ENCODE results near the gene SMIM9.
A peak's percentile ranks its signal among the peaks of the same experiment; 100 is the strongest.
"Not testable (repeated sequence)": the region's sequence is repeated elsewhere in the genome, so short reads cannot be mapped to it uniquely, and the experiment has no call there.

The SMIM9 gene

DNA sequence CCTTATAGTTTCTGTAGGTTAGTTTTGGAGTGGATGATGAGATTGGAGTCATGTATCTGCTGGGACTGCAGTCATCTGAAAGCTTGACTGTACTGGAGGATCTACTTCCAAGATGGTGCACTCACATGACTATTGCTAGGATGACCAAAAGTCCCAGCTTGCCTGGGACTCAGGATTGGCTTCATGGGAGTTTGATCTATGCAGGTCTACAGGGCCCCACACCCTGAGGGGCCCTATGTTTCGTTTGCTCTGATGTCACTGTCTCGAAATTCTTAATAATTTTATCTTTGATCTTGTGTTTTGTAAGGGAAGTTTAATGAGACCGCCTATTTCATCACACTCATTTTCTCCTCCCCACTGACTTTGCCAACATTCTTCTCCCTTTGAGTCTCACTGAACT lies at the start of gene SMIM9:
SMIM9 (minus strand) TSS at position 101 of the 400 bp plus-strand sequence. CDS start 3,806 bp downstream, outside the sequence.
- DNase-seq (ENCODE audit: low spot score) = no peak

DNA sequence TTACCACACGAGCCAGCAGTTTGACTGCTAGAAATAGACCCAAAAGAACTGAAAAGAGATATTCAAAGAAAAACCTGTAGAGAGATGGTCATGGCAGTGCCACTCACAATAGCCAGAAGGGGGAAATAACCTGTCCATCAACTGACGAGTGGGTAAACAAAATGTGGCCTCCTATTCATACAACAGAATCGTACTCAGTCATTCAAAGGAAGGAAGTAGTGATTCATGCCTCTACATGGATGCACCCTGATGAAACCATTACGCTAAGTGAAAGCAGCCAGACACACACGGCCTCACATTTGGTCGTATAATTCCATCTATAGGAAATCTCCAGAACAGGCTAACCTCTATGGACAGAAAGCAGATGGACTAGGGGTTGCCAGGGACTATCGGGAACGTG lies 49.6 kb upstream of the SMIM9 start:
- not testable (repeated sequence) for DNase-seq (ENCODE audit: low spot score)

- DNase-seq (ENCODE audit: low spot score) = no peak
These were observed 38.9 kb upstream of the SMIM9 start for GRCh38 chrX:154873329-154873728.

DNA sequence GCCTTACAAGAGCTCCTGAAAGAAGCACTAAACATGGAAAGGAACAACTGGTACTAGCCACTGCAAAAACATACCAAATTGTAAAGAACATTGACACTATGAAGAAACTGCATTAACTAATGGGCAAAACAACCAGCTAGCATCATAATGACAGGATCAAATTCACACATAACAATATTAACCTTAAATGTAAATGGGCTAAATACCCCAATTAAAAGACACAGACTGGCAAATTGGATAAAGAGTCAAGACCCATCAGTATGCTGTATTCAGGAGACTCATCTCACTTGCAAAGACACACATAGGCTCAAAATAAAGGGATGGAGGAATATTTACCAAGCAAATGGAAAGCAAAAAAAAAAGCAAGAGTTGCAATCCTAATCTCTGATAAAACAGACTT lies 34.1 kb upstream of the SMIM9 start:
- not testable (repeated sequence) for DNase-seq (ENCODE audit: low spot score)

- DNase-seq (ENCODE audit: low spot score) = no peak
These were observed 20.8 kb upstream of the SMIM9 start for GRCh38 chrX:154855256-154855655.

DNA sequence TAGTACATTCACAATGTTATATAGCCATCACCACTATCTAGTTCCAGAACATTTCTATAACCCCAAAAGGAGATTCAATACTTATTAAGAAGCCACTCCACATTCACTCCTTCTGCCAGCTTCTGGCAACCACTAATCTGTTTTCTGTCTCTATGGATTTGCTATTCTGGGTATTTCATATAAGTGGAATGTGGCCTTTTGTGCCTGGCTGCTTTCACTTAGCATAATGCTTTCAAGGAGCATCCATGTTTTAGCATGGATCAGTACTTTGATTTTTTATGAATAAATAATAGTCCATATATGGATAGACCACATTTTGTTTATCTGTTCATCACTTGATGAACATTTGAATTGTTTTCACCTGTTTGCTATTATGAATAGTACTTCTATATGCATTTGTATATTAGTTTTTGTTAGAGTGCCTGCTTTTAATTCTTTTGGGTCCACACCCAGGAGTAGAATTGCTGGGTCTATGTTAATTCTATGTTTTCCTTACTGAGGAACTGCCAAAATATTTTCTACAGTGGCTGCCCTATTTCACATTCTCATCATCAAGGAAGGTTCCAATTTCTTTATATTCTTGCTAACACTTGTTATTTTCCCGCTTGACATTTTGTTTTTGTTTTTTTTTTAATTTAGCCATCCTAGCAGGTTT lies 16.6 kb upstream of the SMIM9 start:
- no peak for DNase-seq (ENCODE audit: low spot score)

- DNase-seq (ENCODE audit: low spot score) = peak; percentile 9
These were observed 6.4 kb upstream of the SMIM9 start for GRCh38 chrX:154840856-154841255.

DNA sequence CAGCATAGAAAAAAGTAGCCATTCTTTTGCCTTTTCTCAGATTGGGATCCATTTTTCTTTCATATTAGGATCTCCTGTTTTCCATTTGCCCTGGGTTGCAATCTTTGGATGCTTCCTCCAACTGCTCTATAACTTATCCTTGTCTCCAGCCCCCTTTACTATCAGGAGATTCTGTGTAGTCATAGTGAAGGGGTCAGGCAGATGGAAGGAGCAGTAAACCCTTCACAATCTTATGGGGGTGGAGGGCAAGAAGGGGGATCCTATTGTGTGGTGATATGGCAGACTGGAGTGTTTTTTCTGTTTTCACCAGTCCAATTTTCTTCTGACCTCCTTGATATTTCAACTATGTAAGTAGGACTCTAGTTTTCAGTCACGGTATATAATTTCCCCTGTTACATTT lies 1.7 kb upstream of the SMIM9 start:
- DNase-seq (ENCODE audit: low spot score) = no peak

DNA sequence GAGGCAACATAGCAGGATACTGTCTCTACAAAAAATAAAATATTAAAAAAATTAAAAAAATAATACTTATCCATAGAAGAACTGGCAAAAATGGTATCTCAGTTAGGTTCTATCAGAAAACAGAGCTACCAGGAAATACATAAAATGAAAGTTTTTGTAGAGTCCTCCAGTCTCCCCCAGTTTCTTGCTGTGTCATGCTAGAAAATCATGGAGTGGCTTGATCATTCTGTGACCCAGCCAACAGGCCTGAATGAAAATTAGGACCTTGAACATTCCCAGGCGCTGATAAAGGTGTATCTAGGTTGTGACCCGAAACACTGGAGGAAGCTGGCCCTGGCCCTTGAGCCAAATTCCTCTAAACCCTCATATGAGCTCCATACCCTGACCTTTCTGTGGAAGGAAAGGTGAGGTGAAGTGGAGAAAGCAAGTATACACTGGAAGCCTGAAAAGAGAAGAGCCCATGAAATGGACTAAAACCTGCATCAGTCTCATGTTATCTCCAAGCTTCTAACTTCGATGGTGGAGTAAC lies 652 bp downstream of the SMIM9 start:
- DNase-seq (ENCODE audit: low spot score) = no peak

GRCh38 chrX:154829926-154830442 lies 4.5 kb downstream of the SMIM9 start:
- DNase-seq (ENCODE audit: low spot score) = no peak

- DNase-seq (ENCODE audit: low spot score) = no peak
These were observed 5.3 kb downstream of the SMIM9 start for GRCh38 chrX:154829134-154829533.

- no peak for DNase-seq (ENCODE audit: low spot score)
These were observed 6.5 kb downstream of the SMIM9 start for GRCh38 chrX:154828016-154828408.

DNA sequence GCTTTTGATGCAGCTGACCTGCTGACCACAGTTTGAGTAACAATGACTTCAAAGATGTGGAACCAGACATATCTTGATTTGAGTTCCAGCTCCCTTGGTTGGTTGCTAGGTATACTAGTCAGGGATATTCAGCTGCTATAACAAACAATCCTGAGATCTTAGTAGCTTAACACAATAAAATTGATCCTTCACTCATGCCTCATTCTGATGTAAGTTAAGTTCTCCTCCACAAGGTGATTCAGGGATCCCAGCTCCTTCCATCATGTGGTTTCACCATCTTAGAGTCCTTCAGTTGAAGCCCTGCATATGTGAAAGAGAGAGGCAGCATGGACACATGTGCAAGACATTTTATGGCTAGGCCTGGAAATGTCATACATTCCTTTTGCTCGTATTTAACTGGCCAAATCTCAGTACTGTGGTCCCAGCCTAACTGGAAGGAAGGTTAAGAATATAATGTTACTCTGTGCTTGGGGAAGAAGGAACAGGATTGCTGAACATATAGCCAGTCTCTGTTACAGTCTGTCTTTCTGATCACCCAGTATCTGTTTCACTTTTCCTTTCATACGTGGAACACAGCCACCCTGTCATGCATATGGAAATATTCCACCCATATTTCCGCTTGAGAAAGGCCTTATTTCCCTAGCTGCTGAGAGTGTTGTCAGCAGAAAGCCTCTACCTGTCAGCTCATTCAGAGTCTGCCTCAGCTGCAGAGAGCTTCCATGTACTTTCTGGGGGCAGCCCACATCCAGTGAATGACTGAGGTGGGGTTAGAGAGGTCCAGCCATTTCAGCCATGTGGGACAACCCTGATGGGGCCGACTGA lies 7.1 kb downstream of the SMIM9 start:
- no peak for DNase-seq (ENCODE audit: low spot score)

- DNase-seq (ENCODE audit: low spot score) = not testable (repeated sequence)
These were observed 8.9 kb downstream of the SMIM9 start for GRCh38 chrX:154825586-154825985.

DNA sequence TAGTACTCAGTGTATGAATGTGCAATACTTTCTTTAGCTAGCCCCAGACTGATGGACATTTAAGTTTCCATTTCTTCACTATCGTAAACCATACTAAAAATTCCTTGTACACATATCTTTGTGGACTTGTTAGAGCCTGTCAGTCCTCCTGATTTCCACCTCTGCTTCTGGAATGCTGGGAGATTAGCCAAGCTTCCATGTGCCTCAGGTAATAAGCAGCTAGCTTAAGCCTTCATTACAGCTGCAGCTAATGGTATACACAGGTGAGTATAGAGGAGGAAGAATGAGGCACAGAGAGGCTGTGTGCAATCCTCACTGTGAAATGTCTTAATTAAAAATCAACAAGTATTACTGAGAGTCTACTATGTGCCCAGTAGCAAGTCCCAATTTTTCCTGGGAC lies 9.8 kb downstream of the SMIM9 start:
- DNase-seq (ENCODE audit: low spot score) = no peak

DNA sequence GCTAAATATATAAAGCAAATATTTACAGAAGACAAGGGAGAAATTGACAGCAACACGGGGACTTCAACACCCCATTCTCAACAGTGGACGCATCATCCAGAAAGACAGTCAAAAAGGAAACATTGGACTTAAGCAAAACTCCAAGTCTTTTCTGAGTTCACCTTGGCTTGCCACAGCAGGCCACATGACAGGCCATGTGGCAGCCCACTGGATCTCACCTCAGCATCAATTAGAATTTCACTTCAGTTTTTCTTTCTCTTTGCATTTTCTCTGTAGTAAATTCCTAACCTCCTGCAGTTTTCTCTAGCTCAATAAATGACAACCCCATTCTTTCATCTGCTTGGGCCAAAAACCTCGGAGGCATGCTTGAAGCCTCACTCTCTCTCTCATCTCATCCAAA lies 12.4 kb downstream of the SMIM9 start:
- no peak for DNase-seq (ENCODE audit: low spot score)

GRCh38 chrX:154821523-154821922 lies 12.9 kb downstream of the SMIM9 start:
- DNase-seq (ENCODE audit: low spot score) = no peak

DNA sequence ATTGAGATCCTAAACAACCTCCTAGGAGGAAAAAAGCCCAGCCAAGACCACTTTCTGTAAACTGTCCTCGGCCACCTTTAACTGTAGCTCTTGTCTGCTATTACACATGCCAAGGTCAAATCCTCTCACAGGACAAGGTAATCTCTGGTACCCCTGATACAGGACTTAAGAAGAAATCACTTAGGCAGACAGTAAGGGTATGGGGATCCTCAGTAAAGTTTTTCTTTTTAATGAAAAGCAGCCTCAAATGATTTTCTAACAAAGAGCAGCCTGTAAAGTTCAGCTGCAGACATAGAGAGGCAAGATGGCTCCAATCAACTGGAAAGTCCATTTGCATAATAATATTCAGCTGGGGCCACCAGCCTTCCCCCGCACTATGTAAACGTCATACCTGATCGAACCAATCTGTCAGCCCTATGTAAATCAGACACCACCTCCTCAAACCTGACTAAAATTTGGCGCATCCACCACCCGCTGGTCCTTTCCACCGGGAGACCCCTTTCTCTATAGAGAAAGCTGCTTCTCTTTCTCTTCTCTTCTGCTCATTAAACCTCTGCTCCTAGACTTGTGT lies 14.6 kb downstream of the SMIM9 start:
- DNase-seq (ENCODE audit: low spot score) = no peak

DNA sequence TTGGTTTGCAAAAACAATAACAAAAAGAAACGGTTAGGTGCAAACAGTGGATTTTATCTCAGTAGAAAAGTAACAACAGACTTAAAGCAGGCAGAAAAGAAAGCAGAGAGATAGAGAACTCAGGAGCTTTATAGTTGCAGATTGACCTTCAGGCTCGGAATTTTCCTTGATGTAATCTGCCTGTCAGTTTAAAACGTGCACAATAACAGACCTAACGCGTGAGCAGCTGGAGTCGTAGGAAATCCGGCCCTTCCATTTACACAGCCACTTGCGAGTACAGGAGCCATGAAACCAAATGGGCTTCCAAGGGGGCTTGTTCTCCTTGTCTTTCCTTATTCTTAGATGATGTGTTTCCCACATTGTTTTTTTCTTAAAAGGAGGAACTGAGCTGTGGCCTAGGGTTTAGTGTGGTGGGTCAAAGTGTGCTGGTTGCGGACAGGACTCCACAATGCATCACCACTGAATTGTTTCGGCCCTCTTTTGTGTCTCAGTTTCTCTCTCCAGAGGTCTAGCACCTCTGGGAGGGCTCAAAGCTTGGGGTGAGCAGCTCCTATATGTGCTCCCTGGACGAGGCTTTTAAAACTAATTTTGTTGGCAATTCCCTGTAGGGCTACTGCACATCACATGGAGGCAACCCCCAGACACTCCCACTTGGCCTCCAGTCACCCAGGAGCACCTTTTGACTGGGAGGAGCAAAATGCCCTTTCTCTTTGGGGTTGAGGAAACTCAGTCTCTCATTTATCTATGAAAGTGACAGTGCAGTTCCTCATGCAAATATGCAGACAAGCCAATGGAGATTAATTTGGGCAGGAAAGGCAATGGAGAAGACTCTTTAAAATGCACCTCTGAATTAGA lies 15.3 kb downstream of the SMIM9 start:
- DNase-seq (ENCODE audit: low spot score) = no peak

DNA sequence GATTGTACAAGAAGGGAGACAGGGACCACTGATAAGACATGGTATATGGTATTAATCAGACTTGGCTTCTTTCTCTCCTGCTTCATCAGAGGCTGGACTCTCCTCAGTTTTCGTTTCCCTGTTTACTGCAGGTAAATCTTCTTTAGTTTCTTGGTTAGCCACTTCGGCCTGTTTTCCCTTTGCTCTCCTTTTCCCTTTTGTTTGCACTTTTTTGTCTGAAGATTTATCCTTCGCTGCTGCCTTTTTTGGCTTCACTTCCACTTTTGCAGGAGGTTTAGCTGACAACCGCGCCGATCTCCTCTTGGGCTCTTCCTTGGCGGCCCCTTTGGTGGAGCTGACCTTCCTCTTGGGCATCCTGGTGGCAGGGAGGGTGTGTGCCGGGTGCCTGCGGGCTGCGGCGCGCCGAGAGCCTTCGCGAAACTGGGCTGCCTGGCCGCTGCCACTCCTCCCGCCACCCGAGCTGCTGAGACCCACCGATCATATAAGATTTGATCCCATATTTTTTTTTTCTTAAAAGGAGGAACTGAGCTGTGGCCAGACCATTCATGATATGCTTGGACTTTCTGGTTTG lies 17.3 kb downstream of the SMIM9 start:
- DNase-seq (ENCODE audit: low spot score) = not testable (repeated sequence)

GRCh38 chrX:154816326-154816898 lies 18.1 kb downstream of the SMIM9 start:
- not testable (repeated sequence) for DNase-seq (ENCODE audit: low spot score)
